ENCODE measurements around the gene SLC35B4. TPM values are rescaled to one million over a fixed set of nuclear protein-coding genes. Genes with fewer than 3 reads are reported as not detected.

Gene SLC35B4
- total RNA-seq, 1 experiment from 2014 or later: 14.7 TPM

DNA sequence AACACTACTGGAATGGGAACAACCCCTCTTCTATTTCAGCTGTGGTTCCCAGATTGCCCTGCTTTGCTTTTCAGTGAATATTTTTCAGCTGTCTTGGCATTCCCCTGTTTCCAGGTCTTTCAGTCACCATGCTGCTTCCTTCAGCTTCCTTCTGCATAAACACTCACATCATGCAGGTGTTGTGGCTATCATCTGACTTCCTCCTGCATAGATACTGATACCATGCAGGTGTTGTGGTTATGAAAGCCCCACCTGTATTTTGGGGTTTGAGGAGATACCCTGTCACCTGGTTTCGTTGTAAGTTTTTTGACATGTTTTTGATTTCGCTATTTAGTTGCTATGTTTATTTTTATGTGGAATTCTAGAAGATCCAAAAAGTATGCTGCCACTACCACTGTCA, 71.5 kb downstream of the SLC35B4 start:
- no TSS peak for BruUV-seq (replicated peaks)
- TF ChIP-seq, protein P1, sequence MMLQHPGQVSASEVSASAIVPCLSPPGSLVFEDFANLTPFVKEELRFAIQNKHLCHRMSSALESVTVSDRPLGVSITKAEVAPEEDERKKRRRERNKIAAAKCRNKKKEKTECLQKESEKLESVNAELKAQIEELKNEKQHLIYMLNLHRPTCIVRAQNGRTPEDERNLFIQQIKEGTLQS (IDR thresholded peaks at IDR 0.05): no peak
- TF ChIP-seq JUND (IDR thresholded peaks at IDR 0.05) (no peak), SRF (IDR thresholded peaks at IDR 0.05; ENCODE audit: low read depth) (no peak), POLR2AphosphoS5 (IDR thresholded peaks at IDR 0.05; ENCODE audit: low read depth, low read length) (no peak), POLR2A (IDR thresholded peaks at IDR 0.05; ENCODE audit: borderline replicate concordance, extremely low read depth, insufficient read depth, insufficient read length) (no peak), ZNF274 (IDR thresholded peaks at IDR 0.05; ENCODE audit: low read depth, low read length) (no peak), FOSL1 (IDR thresholded peaks at IDR 0.05; ENCODE audit: low read depth) (no peak), ELF1 (IDR thresholded peaks at IDR 0.05; ENCODE audit: borderline replicate concordance, low read depth) (no peak), EZH2phosphoT487 (IDR thresholded peaks at IDR 0.05; ENCODE audit: borderline replicate concordance) (no peak)
- TF ChIP-seq, protein P2, sequence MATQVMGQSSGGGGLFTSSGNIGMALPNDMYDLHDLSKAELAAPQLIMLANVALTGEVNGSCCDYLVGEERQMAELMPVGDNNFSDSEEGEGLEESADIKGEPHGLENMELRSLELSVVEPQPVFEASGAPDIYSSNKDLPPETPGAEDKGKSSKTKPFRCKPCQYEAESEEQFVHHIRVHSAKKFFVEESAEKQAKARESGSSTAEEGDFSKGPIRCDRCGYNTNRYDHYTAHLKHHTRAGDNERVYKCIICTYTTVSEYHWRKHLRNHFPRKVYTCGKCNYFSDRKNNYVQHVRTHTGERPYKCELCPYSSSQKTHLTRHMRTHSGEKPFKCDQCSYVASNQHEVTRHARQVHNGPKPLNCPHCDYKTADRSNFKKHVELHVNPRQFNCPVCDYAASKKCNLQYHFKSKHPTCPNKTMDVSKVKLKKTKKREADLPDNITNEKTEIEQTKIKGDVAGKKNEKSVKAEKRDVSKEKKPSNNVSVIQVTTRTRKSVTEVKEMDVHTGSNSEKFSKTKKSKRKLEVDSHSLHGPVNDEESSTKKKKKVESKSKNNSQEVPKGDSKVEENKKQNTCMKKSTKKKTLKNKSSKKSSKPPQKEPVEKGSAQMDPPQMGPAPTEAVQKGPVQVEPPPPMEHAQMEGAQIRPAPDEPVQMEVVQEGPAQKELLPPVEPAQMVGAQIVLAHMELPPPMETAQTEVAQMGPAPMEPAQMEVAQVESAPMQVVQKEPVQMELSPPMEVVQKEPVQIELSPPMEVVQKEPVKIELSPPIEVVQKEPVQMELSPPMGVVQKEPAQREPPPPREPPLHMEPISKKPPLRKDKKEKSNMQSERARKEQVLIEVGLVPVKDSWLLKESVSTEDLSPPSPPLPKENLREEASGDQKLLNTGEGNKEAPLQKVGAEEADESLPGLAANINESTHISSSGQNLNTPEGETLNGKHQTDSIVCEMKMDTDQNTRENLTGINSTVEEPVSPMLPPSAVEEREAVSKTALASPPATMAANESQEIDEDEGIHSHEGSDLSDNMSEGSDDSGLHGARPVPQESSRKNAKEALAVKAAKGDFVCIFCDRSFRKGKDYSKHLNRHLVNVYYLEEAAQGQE (IDR thresholded peaks at IDR 0.05; ENCODE audit: low read depth): no peak
- TF ChIP-seq, protein P3, sequence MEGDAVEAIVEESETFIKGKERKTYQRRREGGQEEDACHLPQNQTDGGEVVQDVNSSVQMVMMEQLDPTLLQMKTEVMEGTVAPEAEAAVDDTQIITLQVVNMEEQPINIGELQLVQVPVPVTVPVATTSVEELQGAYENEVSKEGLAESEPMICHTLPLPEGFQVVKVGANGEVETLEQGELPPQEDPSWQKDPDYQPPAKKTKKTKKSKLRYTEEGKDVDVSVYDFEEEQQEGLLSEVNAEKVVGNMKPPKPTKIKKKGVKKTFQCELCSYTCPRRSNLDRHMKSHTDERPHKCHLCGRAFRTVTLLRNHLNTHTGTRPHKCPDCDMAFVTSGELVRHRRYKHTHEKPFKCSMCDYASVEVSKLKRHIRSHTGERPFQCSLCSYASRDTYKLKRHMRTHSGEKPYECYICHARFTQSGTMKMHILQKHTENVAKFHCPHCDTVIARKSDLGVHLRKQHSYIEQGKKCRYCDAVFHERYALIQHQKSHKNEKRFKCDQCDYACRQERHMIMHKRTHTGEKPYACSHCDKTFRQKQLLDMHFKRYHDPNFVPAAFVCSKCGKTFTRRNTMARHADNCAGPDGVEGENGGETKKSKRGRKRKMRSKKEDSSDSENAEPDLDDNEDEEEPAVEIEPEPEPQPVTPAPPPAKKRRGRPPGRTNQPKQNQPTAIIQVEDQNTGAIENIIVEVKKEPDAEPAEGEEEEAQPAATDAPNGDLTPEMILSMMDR (IDR thresholded peaks at IDR 0.05 in 2 of 3, conservative IDR thresholded peaks at IDR 0.05 in 1 of 3; ENCODE audit: borderline replicate concordance in 1 of 3, insufficient read depth in 1 of 3, low read depth in 2 of 3, low read length in 2 of 3): no peak
- H3K9ac ChIP-seq (ENCODE audit: low read length): no peak overlapping the region
- no peaks in the 10 kb centered on the region for H4K20me1 ChIP-seq (ENCODE audit: insufficient read depth)
- H3K4me1 ChIP-seq (ENCODE audit: control insufficient read depth in 1 of 2, insufficient read depth in 2 of 2, low read length in 2 of 2): no peaks in the 10 kb centered on the region
- no peak for DNase-seq (ENCODE audit: low read depth, low spot score)
- H3K4me2 ChIP-seq (ENCODE audit: low read length): no peak overlapping the region
- H3K27me3 ChIP-seq (ENCODE audit: insufficient read depth, low read length): no peaks in the 10 kb centered on the region
- ChIA-PET POLR2A (no interaction called here), RAD21 (ENCODE audit: low non-redundant PET in 1 of 2, low total read pairs in 2 of 2, uncharacterized antibody in 2 of 2, unreplicated experiment in 2 of 2) (no interaction called here), CTCF (no interaction called here)
- intact Hi-C loops (cut with micrococcal nuclease): no loop called here
- no peaks in the 10 kb centered on the region for H3K9me2 ChIP-seq (ENCODE audit: insufficient read depth)
- no peak overlapping the region for H3K4me3 ChIP-seq (replicated peaks in 1 of 2; ENCODE audit: low read depth in 1 of 2, low read length in 2 of 2)
- H3K79me2 ChIP-seq (ENCODE audit: insufficient read depth, low read length): no peaks in the 10 kb centered on the region
- H3K27ac ChIP-seq (ENCODE audit: low read depth, low read length): no peak overlapping the region
- no peaks in the 10 kb centered on the region for H3K9me3 ChIP-seq (ENCODE audit: control insufficient read depth in 1 of 2, insufficient read depth in 1 of 2, low read depth in 1 of 2, low read length in 2 of 2)
- H3K36me3 ChIP-seq (ENCODE audit: control insufficient read depth in 1 of 2, insufficient read depth in 2 of 2, low read length in 2 of 2): no peaks in the 10 kb centered on the region
- H2AFZ ChIP-seq (ENCODE audit: low read depth, low read length, poor library complexity, severe bottlenecking): no peak overlapping the region
- no peak for ATAC-seq

Other genes with a start within 250 kb of the SLC35B4 start
- 0.49 TPM for gene LRGUK, start 189.6 kb downstream of the SLC35B4 start, total RNA-seq (2021; ENCODE audit: unreplicated experiment)
- gene AKR1B1, start 142.2 kb upstream of the SLC35B4 start, total RNA-seq (2021; ENCODE audit: unreplicated experiment): 56.8 TPM
- 0.54 TPM for gene AKR1B10, start 210.6 kb upstream of the SLC35B4 start, total RNA-seq (2021; ENCODE audit: unreplicated experiment)
- not detected for gene AKR1B15, start 232.2 kb upstream of the SLC35B4 start, total RNA-seq (2021; ENCODE audit: unreplicated experiment)

Data from HCT116 (cell line).